RWPE2 (cell line): ENCODE results near the gene EEF1A2.

Experiments
- ATAC-seq: fragments of 200-7000 bp; cut with Tn5 transposase; 3 replicates; pipeline ENCODE4 v1.9.1; 2021; ENCODE audit warnings: low read depth
- DNase-seq: peaks from one replicate; pipeline ENCODE4 v3.0.0-alpha.2; 2020; ENCODE audit warnings: low spot score
- H3K27ac ChIP-seq: fragments of 450-650 bp; 2 replicates; pipeline ENCODE4 v1.5.1; 2017; ENCODE audit warnings: mild to moderate bottlenecking; ENCODE audit not compliant: poor library complexity, severe bottlenecking
- H3K27me3 ChIP-seq: fragments of 250-450 bp; sonication (Bioruptor Pico); 2 replicates; pipeline ENCODE4 v1.5.1; 2021; ENCODE audit warnings: mild to moderate bottlenecking, moderate library complexity; ENCODE audit not compliant: insufficient read depth, poor library complexity, severe bottlenecking
- H3K36me3 ChIP-seq: fragments of 250-450 bp; sonication (Bioruptor Pico); 2 replicates; pipeline ENCODE4 v1.5.1; 2020; ENCODE audit warnings: low read depth, mild to moderate bottlenecking, moderate library complexity
- H3K4me1 ChIP-seq: fragments of 250-450 bp; sonication (Bioruptor Pico); 2 replicates; pipeline ENCODE4 v1.5.1; 2021; ENCODE audit warnings: mild to moderate bottlenecking, moderate library complexity; ENCODE audit not compliant: insufficient read depth, poor library complexity, severe bottlenecking
- H3K4me3 ChIP-seq: fragments of 250-450 bp; sonication (Bioruptor Pico); 2 replicates; pipeline ENCODE4 v1.5.1; 2021; ENCODE audit warnings: mild to moderate bottlenecking, moderate library complexity; ENCODE audit not compliant: severe bottlenecking
- H3K9me3 ChIP-seq: fragments of 250-450 bp; sonication (Bioruptor Pico); 2 replicates; pipeline ENCODE4 v1.5.1; 2021; ENCODE audit warnings: mild to moderate bottlenecking, moderate library complexity; ENCODE audit not compliant: severe bottlenecking
- CTCF ChIP-seq: fragments of 450-650 bp; IDR thresholded peaks from one replicate; pipeline ENCODE4 v1.5.1; 2017; ENCODE audit warnings: mild to moderate bottlenecking, moderate library complexity; ENCODE audit not compliant: poor library complexity, severe bottlenecking

Gene EEF1A2

GRCh38 chr20:63446216-63447024 is 52.5 kb downstream of the EEF1A2 start:
- no peaks in the 10 kb centered on the region for H3K36me3 ChIP-seq
- H3K9me3 ChIP-seq = peaks cover 2% of the 10 kb centered on the region
- H3K4me3 ChIP-seq = no peak overlapping the region
- H3K27ac ChIP-seq = no peak overlapping the region
- TF ChIP-seq CTCF = no peak
- H3K27me3 ChIP-seq = peaks cover 22% of the 10 kb centered on the region
- ATAC-seq (no peak), DNase-seq (peak; percentile 81)
- no peaks in the 10 kb centered on the region for H3K4me1 ChIP-seq

- Histone ChIP-seq H3K36me3 (no peaks in the 10 kb centered on the region), H3K4me1 (no peaks in the 10 kb centered on the region), H3K9me3 (peaks cover 2% of the 10 kb centered on the region), H3K4me3 (no peak overlapping the region), H3K27me3 (peaks cover 22% of the 10 kb centered on the region), H3K27ac (no peak overlapping the region)
- ATAC-seq (no peak), DNase-seq (peak; percentile 81)
- no peak for TF ChIP-seq CTCF
Observed at GRCh38 chr20:63445075-63445734, 53.7 kb downstream of the EEF1A2 start.

- peaks cover 2% of the 10 kb centered on the region for H3K9me3 ChIP-seq
- H3K4me1 ChIP-seq = no peaks in the 10 kb centered on the region
- no peak overlapping the region for H3K27ac ChIP-seq
- ATAC-seq (no peak), DNase-seq (peak; percentile 83)
- no peak overlapping the region for H3K4me3 ChIP-seq
- no peak for TF ChIP-seq CTCF
- H3K36me3 ChIP-seq = no peaks in the 10 kb centered on the region
- H3K27me3 ChIP-seq = peaks cover 22% of the 10 kb centered on the region
Observed at GRCh38 chr20:63444548-63444947, 54.3 kb downstream of the EEF1A2 start.

GRCh38 chr20:63443606-63444395 is 55.1 kb downstream of the EEF1A2 start:
- Histone ChIP-seq H3K36me3 (no peaks in the 10 kb centered on the region), H3K27me3 (peaks cover 16% of the 10 kb centered on the region), H3K4me3 (no peak overlapping the region), H3K4me1 (no peaks in the 10 kb centered on the region), H3K27ac (no peak overlapping the region), H3K9me3 (peaks cover 2% of the 10 kb centered on the region)
- peak; percentile 79 for DNase-seq
- TF ChIP-seq CTCF = no peak
- no peak for ATAC-seq
